Measurements from ENCODE around the gene CFAP57. TPM values are rescaled to one million over a fixed set of nuclear protein-coding genes. Genes with fewer than 3 reads are reported as not detected.
A peak's percentile ranks its signal among the peaks of the same experiment; 100 is the strongest.

The CFAP57 gene
- total and polyA plus RNA-seq, 2 of the 13 experiments (the other 11 are each of a cell fraction or from before 2014, with no cell fraction given) = 0.01 TPM; not detected in 1

DNA sequence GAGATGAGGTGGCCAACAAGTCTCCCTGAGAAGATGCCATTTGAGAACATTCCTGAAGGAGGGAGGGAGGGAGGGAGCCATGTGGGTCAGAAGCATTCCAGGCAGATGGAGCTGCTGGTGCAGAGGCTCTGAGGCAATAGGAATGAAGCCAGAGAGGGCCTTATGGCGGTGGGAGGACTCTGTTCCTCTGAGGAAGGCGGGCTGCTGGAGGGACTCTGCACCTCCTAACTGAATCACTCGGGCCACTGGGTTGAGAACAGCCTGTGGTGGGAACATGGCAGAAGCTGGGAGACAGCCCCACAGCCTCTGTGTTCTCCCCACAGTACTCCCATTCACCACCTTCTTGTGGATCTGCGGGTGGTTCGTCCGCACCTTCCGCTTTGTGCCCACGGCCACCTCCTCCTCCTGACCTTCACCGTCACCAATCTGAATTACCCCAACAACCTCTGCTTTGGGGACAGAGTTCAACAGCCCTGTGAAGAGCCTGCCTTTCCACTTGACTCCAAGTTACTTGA, 95.2 kb downstream of the CFAP57 start (continued):
- TF ChIP-seq SMAD3 (CRISPR knock-in tag; IDR thresholded peaks at IDR 0.05) (no peak), ZNF674 (CRISPR knock-in tag; IDR thresholded peaks at IDR 0.05; ENCODE audit: low read depth) (no peak), MTF1 (CRISPR knock-in tag; IDR thresholded peaks at IDR 0.05) (no peak), ZNF124 (CRISPR knock-in tag; IDR thresholded peaks at IDR 0.05) (no peak), NRL (CRISPR knock-in tag; IDR thresholded peaks at IDR 0.05; ENCODE audit: borderline replicate concordance) (no peak), ZNF292 (CRISPR knock-in tag; IDR thresholded peaks at IDR 0.05; ENCODE audit: borderline replicate concordance, low read depth) (0 out of 2 replicates have a peak, but pooled peaks have one; percentile 19), NCOA2 (CRISPR knock-in tag; IDR thresholded peaks at IDR 0.05) (no peak), ZSCAN22 (CRISPR knock-in tag; IDR thresholded peaks at IDR 0.05) (no peak), TSC22D2 (CRISPR knock-in tag; IDR thresholded peaks at IDR 0.05; ENCODE audit: borderline replicate concordance) (no peak), ZNF644 (CRISPR knock-in tag; IDR thresholded peaks at IDR 0.05; ENCODE audit: low read depth) (no peak), ZNF3 (CRISPR knock-in tag; IDR thresholded peaks at IDR 0.05) (no peak), YEATS2 (CRISPR knock-in tag; IDR thresholded peaks at IDR 0.05; ENCODE audit: borderline replicate concordance) (no peak), GABPB1 (CRISPR knock-in tag; IDR thresholded peaks at IDR 0.05) (no peak), ZNF747 (CRISPR knock-in tag; IDR thresholded peaks at IDR 0.05; ENCODE audit: borderline replicate concordance) (no peak), ZNF616 (CRISPR knock-in tag; IDR thresholded peaks at IDR 0.05; ENCODE audit: low read depth) (no peak)
- TF ChIP-seq, protein P1, sequence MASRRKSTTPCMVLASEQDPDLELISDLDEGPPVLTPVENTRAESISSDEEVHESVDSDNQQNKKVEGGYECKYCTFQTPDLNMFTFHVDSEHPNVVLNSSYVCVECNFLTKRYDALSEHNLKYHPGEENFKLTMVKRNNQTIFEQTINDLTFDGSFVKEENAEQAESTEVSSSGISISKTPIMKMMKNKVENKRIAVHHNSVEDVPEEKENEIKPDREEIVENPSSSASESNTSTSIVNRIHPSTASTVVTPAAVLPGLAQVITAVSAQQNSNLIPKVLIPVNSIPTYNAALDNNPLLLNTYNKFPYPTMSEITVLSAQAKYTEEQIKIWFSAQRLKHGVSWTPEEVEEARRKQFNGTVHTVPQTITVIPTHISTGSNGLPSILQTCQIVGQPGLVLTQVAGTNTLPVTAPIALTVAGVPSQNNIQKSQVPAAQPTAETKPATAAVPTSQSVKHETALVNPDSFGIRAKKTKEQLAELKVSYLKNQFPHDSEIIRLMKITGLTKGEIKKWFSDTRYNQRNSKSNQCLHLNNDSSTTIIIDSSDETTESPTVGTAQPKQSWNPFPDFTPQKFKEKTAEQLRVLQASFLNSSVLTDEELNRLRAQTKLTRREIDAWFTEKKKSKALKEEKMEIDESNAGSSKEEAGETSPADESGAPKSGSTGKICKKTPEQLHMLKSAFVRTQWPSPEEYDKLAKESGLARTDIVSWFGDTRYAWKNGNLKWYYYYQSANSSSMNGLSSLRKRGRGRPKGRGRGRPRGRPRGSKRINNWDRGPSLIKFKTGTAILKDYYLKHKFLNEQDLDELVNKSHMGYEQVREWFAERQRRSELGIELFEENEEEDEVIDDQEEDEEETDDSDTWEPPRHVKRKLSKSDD (CRISPR knock-in tag; IDR thresholded peaks at IDR 0.05; ENCODE audit: low read depth) = no peak
- TF ChIP-seq, protein P2, sequence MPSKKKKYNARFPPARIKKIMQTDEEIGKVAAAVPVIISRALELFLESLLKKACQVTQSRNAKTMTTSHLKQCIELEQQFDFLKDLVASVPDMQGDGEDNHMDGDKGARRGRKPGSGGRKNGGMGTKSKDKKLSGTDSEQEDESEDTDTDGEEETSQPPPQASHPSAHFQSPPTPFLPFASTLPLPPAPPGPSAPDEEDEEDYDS (CRISPR knock-in tag; IDR thresholded peaks at IDR 0.05) = no peak
- TF ChIP-seq, protein P3, sequence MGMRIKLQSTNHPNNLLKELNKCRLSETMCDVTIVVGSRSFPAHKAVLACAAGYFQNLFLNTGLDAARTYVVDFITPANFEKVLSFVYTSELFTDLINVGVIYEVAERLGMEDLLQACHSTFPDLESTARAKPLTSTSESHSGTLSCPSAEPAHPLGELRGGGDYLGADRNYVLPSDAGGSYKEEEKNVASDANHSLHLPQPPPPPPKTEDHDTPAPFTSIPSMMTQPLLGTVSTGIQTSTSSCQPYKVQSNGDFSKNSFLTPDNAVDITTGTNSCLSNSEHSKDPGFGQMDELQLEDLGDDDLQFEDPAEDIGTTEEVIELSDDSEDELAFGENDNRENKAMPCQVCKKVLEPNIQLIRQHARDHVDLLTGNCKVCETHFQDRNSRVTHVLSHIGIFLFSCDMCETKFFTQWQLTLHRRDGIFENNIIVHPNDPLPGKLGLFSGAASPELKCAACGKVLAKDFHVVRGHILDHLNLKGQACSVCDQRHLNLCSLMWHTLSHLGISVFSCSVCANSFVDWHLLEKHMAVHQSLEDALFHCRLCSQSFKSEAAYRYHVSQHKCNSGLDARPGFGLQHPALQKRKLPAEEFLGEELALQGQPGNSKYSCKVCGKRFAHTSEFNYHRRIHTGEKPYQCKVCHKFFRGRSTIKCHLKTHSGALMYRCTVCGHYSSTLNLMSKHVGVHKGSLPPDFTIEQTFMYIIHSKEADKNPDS (CRISPR knock-in tag; IDR thresholded peaks at IDR 0.05) = no peak
- TF ChIP-seq, protein P4, sequence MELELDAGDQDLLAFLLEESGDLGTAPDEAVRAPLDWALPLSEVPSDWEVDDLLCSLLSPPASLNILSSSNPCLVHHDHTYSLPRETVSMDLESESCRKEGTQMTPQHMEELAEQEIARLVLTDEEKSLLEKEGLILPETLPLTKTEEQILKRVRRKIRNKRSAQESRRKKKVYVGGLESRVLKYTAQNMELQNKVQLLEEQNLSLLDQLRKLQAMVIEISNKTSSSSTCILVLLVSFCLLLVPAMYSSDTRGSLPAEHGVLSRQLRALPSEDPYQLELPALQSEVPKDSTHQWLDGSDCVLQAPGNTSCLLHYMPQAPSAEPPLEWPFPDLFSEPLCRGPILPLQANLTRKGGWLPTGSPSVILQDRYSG (CRISPR knock-in tag; IDR thresholded peaks at IDR 0.05) = no peak
- TF ChIP-seq, protein P5, sequence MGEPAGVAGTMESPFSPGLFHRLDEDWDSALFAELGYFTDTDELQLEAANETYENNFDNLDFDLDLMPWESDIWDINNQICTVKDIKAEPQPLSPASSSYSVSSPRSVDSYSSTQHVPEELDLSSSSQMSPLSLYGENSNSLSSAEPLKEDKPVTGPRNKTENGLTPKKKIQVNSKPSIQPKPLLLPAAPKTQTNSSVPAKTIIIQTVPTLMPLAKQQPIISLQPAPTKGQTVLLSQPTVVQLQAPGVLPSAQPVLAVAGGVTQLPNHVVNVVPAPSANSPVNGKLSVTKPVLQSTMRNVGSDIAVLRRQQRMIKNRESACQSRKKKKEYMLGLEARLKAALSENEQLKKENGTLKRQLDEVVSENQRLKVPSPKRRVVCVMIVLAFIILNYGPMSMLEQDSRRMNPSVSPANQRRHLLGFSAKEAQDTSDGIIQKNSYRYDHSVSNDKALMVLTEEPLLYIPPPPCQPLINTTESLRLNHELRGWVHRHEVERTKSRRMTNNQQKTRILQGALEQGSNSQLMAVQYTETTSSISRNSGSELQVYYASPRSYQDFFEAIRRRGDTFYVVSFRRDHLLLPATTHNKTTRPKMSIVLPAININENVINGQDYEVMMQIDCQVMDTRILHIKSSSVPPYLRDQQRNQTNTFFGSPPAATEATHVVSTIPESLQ (CRISPR knock-in tag; conservative IDR thresholded peaks at IDR 0.05) = no peak
- TF ChIP-seq, protein P6, sequence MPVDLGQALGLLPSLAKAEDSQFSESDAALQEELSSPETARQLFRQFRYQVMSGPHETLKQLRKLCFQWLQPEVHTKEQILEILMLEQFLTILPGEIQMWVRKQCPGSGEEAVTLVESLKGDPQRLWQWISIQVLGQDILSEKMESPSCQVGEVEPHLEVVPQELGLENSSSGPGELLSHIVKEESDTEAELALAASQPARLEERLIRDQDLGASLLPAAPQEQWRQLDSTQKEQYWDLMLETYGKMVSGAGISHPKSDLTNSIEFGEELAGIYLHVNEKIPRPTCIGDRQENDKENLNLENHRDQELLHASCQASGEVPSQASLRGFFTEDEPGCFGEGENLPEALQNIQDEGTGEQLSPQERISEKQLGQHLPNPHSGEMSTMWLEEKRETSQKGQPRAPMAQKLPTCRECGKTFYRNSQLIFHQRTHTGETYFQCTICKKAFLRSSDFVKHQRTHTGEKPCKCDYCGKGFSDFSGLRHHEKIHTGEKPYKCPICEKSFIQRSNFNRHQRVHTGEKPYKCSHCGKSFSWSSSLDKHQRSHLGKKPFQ (CRISPR knock-in tag; IDR thresholded peaks at IDR 0.05; ENCODE audit: insufficient replicate concordance) = no peak
